ENCODE results near the gene MXI1. TPM values are rescaled to one million over a fixed set of nuclear protein-coding genes. Genes with fewer than 3 reads are reported as not detected.

Gene MXI1
- total RNA-seq, 3 donors from 2014 or later (not counting 1 experiment from before 2014, with no cell fraction given) = 11.2 to 14.1 (median 13.6) TPM

- Histone ChIP-seq H3K4me1 (ENCODE audit: control insufficient read depth, insufficient read depth, low read length) (peaks cover 3% of the 10 kb centered on the region), H3K27ac (ENCODE audit: low read length) (no peak overlapping the region), H3K4me3 (ENCODE audit: low read length) (no peak overlapping the region), H3K9me3 (ENCODE audit: control insufficient read depth, insufficient read depth, low read length) (no peaks in the 10 kb centered on the region), H3K36me3 (ENCODE audit: control insufficient read depth, insufficient read depth, low read length) (no peaks in the 10 kb centered on the region), H3K27me3 (ENCODE audit: control insufficient read depth, insufficient read depth, low read length) (peaks cover 12% of the 10 kb centered on the region)
- TF ChIP-seq CTCF (IDR thresholded peaks at IDR 0.05) = peak; percentile 75
- Mint-ChIP-seq H3K4me1 (peaks cover 7% of the 10 kb centered on the region in 2 donors), H3K27me3 (ENCODE audit: low read depth in 2 of 2) (peaks cover 21 to 42% of the 10 kb centered on the region in 2 donors), H3K36me3 (peaks cover 8% of the 10 kb centered on the region), H3K9me3 (no peaks in the 10 kb centered on the region), H3K27ac (no peak overlapping the region), H3K4me3 (no peak overlapping the region)
- ATAC-seq (peak; percentile 68 to 78 (median 72)), DNase-seq (peak in 1 of 2 donors; percentile 81)
- intact Hi-C loops (cut with micrococcal nuclease) = loop anchor here (1.0 to 10.0 kb wide), 4 partner anchors 72 to 395 kb away; partner anchors contain the start of gene MXI1
- 40% methylated on average over 5 of the region's 6 CpGs for WGBS (ENCODE audit: insufficient coverage)
Observed at GRCh38 chr10:110279407-110279986, 72.1 kb downstream of the MXI1 start.

GRCh38 chr10:110284262-110284661 is 76.9 kb downstream of the MXI1 start:
- Histone ChIP-seq H3K4me1 (ENCODE audit: control insufficient read depth, insufficient read depth, low read length) (no peaks in the 10 kb centered on the region), H3K27ac (ENCODE audit: low read length) (no peak overlapping the region), H3K27me3 (ENCODE audit: control insufficient read depth, insufficient read depth, low read length) (no peaks in the 10 kb centered on the region), H3K36me3 (ENCODE audit: control insufficient read depth, insufficient read depth, low read length) (peaks cover 8% of the 10 kb centered on the region), H3K4me3 (ENCODE audit: low read length) (no peak overlapping the region), H3K9me3 (ENCODE audit: control insufficient read depth, insufficient read depth, low read length) (no peaks in the 10 kb centered on the region)
- no peak for TF ChIP-seq CTCF (IDR thresholded peaks at IDR 0.05)
- Mint-ChIP-seq H3K4me1 (no peaks in the 10 kb centered on the region), H3K4me3 (no peak overlapping the region), H3K36me3 (peaks cover 14% of the 10 kb centered on the region), H3K27me3 (ENCODE audit: low read depth in 2 of 2) (peaks cover 0 to 1% of the 10 kb centered on the region in 2 donors), H3K27ac (no peak overlapping the region), H3K9me3 (no peaks in the 10 kb centered on the region)
- ATAC-seq (no peak), DNase-seq (no peak)
- 92% methylated on average over 3 of the region's 3 CpGs for WGBS (ENCODE audit: insufficient coverage)
- intact Hi-C loops (cut with micrococcal nuclease) = no loop called here

GRCh38 chr10:110285501-110285900 is 78.1 kb downstream of the MXI1 start:
- ATAC-seq = no peak
- WGBS (ENCODE audit: insufficient coverage) = 100% methylated on average over 2 of the region's 2 CpGs
- no peak for TF ChIP-seq CTCF (IDR thresholded peaks at IDR 0.05)

GRCh38 chr10:110286841-110287240 is 79.4 kb downstream of the MXI1 start:
- no peaks in the 10 kb centered on the region for H3K27me3 Mint-ChIP-seq (ENCODE audit: low read depth in 2 of 2)
- ATAC-seq (no peak), DNase-seq (no peak)
- intact Hi-C loops (cut with micrococcal nuclease) = no loop called here
- no peak overlapping the region for H3K4me3 ChIP-seq (ENCODE audit: low read length)
- no peaks in the 10 kb centered on the region for H3K9me3 ChIP-seq (ENCODE audit: control insufficient read depth, insufficient read depth, low read length)
- no peak overlapping the region for H3K4me3 Mint-ChIP-seq
- H3K4me1 Mint-ChIP-seq = no peaks in the 10 kb centered on the region
- peaks cover 6% of the 10 kb centered on the region for H3K36me3 Mint-ChIP-seq
- H3K36me3 ChIP-seq (ENCODE audit: control insufficient read depth, insufficient read depth, low read length) = peaks cover 28% of the 10 kb centered on the region
- H3K9me3 Mint-ChIP-seq = no peaks in the 10 kb centered on the region
- no peak overlapping the region for H3K27ac ChIP-seq (ENCODE audit: low read length)
- H3K27ac Mint-ChIP-seq = no peak overlapping the region
- no peak for TF ChIP-seq CTCF (IDR thresholded peaks at IDR 0.05)
- 100% methylated on average over 2 of the region's 2 CpGs for WGBS (ENCODE audit: insufficient coverage)
- no peaks in the 10 kb centered on the region for H3K4me1 ChIP-seq (ENCODE audit: control insufficient read depth, insufficient read depth, low read length)
- H3K27me3 ChIP-seq (ENCODE audit: control insufficient read depth, insufficient read depth, low read length) = no peaks in the 10 kb centered on the region

More at GRCh38 chr10:110285501-110285900, 78.1 kb downstream of the MXI1 start:
- no peak for DNase-seq
- peaks cover 19% of the 10 kb centered on the region for H3K36me3 ChIP-seq (ENCODE audit: control insufficient read depth, insufficient read depth, low read length)
- H3K27ac ChIP-seq (ENCODE audit: low read length) = no peak overlapping the region
- no peaks in the 10 kb centered on the region for H3K4me1 ChIP-seq (ENCODE audit: control insufficient read depth, insufficient read depth, low read length)
- no peaks in the 10 kb centered on the region for H3K4me1 Mint-ChIP-seq
- no peak overlapping the region for H3K4me3 ChIP-seq (ENCODE audit: low read length)
- H3K9me3 ChIP-seq (ENCODE audit: control insufficient read depth, insufficient read depth, low read length) = no peaks in the 10 kb centered on the region
- peaks cover 14% of the 10 kb centered on the region for H3K36me3 Mint-ChIP-seq
- intact Hi-C loops (cut with micrococcal nuclease) = no loop called here
- no peak overlapping the region for H3K27ac Mint-ChIP-seq
- H3K27me3 Mint-ChIP-seq (ENCODE audit: low read depth in 2 of 2) = no peaks in the 10 kb centered on the region
- no peak overlapping the region for H3K4me3 Mint-ChIP-seq
- H3K9me3 Mint-ChIP-seq = no peaks in the 10 kb centered on the region
- no peaks in the 10 kb centered on the region for H3K27me3 ChIP-seq (ENCODE audit: control insufficient read depth, insufficient read depth, low read length)

Measured in natural killer cell (primary cell).